Activated CD8-positive, alpha-beta memory T cell treated with anti-CD3 and anti-CD28 coated beads for 36 hours (primary cell): ENCODE data around the gene RNPEPL1. TPM values are rescaled to one million over a fixed set of nuclear protein-coding genes. Genes with fewer than 3 reads are reported as not detected.
"Not testable (repeated sequence)": the region's sequence is repeated elsewhere in the genome, so short reads cannot be mapped to it uniquely, and the experiment has no call there.

Source experiments
- CTCF ChIA-PET: fragments of 350-600 bp; sonication (Branson Sonifier 250); formaldehyde crosslinking; loops from one replicate; lab custom pipeline; 2021; ENCODE audit warnings: antibody characterized with exemption; lab: Charles Lee
- POLR2A ChIA-PET: fragments of 350-600 bp; sonication (Branson Sonifier 250); formaldehyde crosslinking; loops from one replicate; lab custom pipeline; 2021; ENCODE audit warnings: antibody characterized with exemption; lab: Charles Lee
- total RNA-seq, 2 experiments: library from RNA; stranded (reverse); gene quantifications; one replicate each; pipeline ENCODE4 v1.2.3, GENCODE V29; 2021

Gene RNPEPL1
- total RNA-seq, 2 experiments from 2014 or later: 50.8 to 51.7 TPM

DNA sequence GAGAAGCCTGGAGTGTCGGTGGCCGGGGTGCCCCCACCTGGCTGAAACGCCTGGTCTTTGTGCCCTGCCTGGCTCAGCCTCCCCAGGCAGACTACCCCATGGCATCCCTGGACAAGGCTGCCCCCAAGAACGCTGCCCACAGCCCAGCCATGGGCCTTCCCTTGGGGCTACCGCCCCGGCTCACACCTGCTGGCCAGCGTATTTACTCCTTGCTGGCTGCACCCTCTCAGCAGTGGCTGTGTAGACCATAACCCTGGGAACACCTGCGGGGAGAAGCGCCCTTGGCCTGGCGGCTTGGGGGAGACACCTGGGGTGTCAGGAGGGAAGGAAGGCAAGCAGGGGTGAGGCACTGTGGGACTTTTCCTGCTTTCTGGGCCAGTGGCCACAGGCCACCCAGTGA lies 35.6 kb downstream of the RNPEPL1 start:
- ChIA-PET CTCF (interaction anchor here (1.3 kb wide), 1 partner anchor 32 kb away, joined by 3 read pairs; no protein-coding TSS in a partner anchor), POLR2A (no interaction called here)

DNA sequence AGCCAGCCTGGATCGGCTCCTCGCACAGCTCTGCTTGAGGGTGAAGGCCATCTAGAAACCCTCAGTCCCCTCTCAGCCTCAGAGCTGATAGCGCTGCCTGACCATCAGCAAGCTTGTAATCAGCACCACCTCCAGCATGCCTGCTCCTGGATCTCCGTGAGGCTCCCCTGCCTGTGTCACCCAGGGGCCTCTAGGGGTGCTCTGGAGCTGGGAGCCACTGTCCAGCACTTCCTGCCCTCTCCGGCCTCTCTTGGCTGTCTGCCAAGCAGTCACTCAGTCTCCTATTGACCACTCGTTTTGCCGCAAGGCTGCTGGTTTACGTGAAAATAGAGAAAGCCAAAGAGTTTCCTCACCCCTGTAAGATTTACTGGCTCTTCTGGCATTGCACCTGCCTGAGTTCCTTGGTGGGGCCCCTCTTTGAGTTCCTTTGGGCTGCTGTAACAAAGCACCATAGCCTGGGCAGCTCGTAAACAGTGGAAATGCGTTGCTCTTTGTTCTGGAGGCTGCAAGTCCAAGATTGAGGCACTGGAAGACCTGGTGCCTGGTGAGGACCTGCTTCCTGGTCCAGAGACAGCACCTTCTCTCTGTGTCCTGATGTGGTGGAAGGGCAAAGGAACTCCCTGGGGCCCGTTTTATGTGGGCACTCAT lies 36.1 kb downstream of the RNPEPL1 start:
- CTCF ChIA-PET: interaction anchor here (1.3 kb wide), 1 partner anchor 32 kb away, joined by 3 read pairs; no protein-coding TSS in a partner anchor
- POLR2A ChIA-PET: no interaction called here

GRCh38 chr2:240604939-240605716 lies 36.8 kb downstream of the RNPEPL1 start:
- CTCF ChIA-PET: interaction anchor here (1.3 kb wide), 1 partner anchor 33 kb away, joined by 3 read pairs; no protein-coding TSS in a partner anchor
- POLR2A ChIA-PET: no interaction called here

GRCh38 chr2:240605867-240606743 lies 37.8 kb downstream of the RNPEPL1 start:
- ChIA-PET CTCF (no interaction called here), POLR2A (no interaction called here)

DNA sequence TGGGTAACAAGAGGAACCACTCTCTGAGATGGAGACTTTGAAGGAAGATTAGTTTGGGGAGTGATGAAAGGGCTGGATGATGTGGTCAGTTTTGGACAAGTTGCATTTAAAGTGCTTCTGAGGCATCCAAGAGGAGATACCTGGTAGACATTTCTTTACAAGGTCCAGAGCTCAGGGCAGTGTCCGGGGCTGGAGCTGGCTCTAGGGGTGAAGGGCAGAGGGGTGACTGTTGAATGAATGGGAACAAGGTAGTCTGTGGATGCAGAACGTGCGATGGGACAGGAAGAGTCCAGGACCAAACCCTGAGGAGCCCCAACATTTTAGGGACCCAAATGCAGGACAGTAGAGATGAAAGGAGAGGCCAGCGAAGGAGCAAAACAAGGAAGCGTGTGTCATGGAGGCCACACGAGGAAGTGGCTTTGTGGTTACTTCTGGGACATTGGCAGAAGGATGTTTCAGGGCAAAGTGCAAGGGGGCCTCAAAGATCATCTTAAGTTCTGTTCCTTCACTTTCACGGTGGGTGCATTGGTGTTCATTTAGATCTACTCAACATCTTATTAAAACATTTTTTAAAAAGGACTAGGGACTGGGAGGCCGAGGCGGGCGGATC lies 43.4 kb downstream of the RNPEPL1 start:
- ChIA-PET CTCF (interaction anchor here (1.4 kb wide), 1 partner anchor 10 kb away, joined by 6 read pairs; no protein-coding TSS in a partner anchor), POLR2A (interaction anchor here (1.6 kb wide), 1 partner anchor 10 kb away, joined by 7 read pairs; no protein-coding TSS in a partner anchor)

DNA sequence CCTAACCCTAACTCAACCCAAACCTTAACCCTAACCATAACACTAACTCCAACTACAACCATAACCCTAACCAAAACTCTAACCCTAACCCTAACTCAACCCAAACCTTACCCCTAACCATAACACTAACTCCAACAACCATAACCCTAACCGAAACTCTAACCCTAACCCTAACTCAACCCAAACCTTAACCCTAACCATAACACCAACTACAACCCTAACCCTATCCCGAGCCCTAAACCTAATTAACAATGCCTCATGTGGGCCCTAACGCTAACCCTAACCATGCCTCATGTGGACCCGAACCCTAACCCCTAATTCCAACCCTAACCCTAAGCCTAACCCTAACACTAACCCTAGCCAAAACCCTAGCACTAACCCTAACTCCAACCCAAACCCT lies 45.5 kb downstream of the RNPEPL1 start:
- POLR2A ChIA-PET: no interaction called here
- CTCF ChIA-PET: no interaction called here

- POLR2A ChIA-PET: no interaction called here
- CTCF ChIA-PET: no interaction called here
Observed at GRCh38 chr2:240614391-240614790, 46.1 kb downstream of the RNPEPL1 start.

GRCh38 chr2:240615396-240615795 lies 47.1 kb downstream of the RNPEPL1 start:
- ChIA-PET CTCF (no interaction called here), POLR2A (no interaction called here)

- CTCF ChIA-PET: interaction anchor here (1.6 kb wide), 1 partner anchor 50 kb away, joined by 4 read pairs; no protein-coding TSS in a partner anchor
- POLR2A ChIA-PET: no interaction called here
Observed at GRCh38 chr2:240615820-240616547, 47.7 kb downstream of the RNPEPL1 start.

DNA sequence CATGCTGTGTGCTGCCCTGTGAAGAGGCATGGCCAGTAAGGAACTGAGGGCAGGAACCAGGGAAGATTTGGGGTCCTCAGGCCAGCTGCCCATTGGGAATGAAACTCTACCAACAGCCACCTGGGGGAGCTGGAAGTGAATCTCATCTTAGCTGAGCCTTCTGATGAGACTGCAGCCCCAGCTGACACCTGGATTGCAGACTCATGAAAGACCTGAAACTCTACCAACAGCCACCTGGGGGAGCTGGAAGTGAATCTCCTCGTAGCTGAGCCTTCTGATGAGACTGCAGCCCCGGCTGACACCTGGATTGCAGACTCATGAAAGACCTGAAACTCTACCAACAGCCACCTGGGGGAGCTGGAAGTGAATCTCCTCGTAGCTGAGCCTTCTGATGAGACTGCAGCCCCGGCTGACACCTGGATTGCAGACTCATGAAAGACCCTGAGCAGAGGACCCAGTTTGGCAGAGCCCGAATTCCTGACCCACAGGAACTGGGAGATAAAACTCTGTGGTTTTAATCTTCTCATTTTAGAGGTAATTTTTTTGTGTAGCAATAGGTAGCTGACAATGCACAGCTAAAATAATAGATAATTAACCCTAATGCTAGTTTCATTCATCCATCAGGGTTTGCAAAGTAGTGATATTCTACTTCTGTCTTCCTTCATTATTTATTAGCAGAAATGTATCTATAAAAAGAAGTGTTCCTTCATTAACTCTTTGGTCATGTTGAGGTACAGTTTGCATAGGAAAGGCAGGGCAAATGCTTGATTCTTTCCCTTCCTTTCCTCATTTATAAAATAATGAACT lies 48.8 kb downstream of the RNPEPL1 start:
- POLR2A ChIA-PET: not testable (repeated sequence)
- CTCF ChIA-PET: interaction anchor here (1.6 kb wide), 1 partner anchor 51 kb away, joined by 4 read pairs; no protein-coding TSS in a partner anchor

- ChIA-PET POLR2A (no interaction called here), CTCF (interaction anchor here (1.0 kb wide), 1 partner anchor 105 kb away, joined by 3 read pairs; no protein-coding TSS in a partner anchor)
Observed at GRCh38 chr2:240618776-240619175, 50.5 kb downstream of the RNPEPL1 start.

DNA sequence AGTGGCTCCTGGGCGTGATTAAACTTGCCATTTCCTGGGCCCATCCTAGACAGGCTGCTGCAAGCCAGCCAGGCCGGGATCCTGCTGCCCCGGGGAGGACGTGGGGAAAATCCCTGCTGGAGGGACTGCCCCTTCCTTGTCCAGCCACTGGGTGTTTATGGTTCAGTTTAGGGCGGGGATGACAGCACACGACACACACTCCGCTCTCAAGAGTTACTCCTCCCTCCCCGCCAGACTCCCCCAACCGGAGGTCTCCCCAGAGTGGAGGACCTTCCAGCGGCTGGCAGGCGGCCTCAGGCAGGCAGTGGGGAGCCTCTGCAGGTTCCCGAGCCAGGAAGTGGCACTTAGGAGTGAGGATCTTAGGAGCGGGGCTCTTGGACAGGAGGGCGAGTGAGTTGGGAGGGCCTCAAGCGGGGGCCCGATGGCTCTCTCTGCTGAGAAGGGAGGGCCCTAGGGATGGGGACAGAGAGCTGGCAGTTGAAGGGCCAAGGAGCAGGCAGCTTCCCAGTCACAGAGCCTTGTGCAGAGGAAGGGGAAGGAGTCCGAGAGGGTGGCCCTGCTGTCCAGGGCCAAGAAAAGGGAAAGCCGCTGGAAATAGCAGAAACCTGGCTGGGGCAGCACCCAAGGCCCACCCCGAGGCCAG lies 51.3 kb downstream of the RNPEPL1 start:
- POLR2A ChIA-PET: interaction anchor here (3.1 kb wide), 1 partner anchor 33 kb away, joined by 17 read pairs; the partner anchor contains the start of gene CAPN10
- CTCF ChIA-PET: interaction anchor here (1.0 kb wide), 1 partner anchor 106 kb away, joined by 3 read pairs; no protein-coding TSS in a partner anchor

GRCh38 chr2:240620149-240620731 lies 52.0 kb downstream of the RNPEPL1 start:
- ChIA-PET CTCF (interaction anchor here (1.1 to 1.4 kb wide), 3 partner anchors 26 to 106 kb away, joined by 3 to 6 read pairs (median 4); partner anchors contain the start of gene CAPN10), POLR2A (interaction anchor here (2.7 to 3.1 kb wide), 2 partner anchors 34 to 55 kb away, joined by 17 to 19 read pairs; partner anchors contain the start of gene CAPN10)

GRCh38 chr2:240620859-240621258 lies 52.6 kb downstream of the RNPEPL1 start:
- CTCF ChIA-PET: interaction anchor here (1.1 to 2.4 kb wide), 5 partner anchors 27 to 107 kb away, joined by 3 to 20 read pairs (median 4); partner anchors contain the start of gene CAPN10
- POLR2A ChIA-PET: interaction anchor here (2.7 to 3.1 kb wide), 2 partner anchors 34 to 55 kb away, joined by 17 to 19 read pairs; partner anchors contain the start of gene CAPN10

DNA sequence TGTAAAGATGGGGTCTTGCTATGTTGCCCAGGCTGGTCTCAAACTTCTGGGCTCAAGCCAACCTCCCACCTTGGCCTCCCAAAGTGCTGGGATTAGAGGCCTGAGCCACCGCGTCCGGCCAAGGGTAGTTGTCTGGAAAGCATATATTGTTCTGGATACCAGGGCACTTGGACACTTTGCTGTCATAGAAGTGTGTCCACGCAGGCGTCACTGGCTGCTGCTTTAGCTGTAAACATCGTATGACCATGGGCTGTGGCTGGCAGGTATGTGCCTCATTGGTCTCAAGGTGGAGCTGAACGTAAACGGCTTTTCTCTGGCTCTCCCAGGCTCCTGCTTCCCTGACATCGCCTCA lies 53.8 kb downstream of the RNPEPL1 start:
- ChIA-PET CTCF (interaction anchor here (0.7 to 2.4 kb wide), 7 partner anchors 10 to 108 kb away, joined by 3 to 20 read pairs (median 4); partner anchors contain the start of genes CAPN10 and DUSP28), POLR2A (interaction anchor here (1.2 to 3.1 kb wide), 3 partner anchors 9 to 57 kb away, joined by 7 to 19 read pairs (median 17); partner anchors contain the start of gene CAPN10)
